ENCODE data around the gene TRAP1.
"Not testable (repeated sequence)": the region's sequence is repeated elsewhere in the genome, so short reads cannot be mapped to it uniquely, and the experiment has no call there.

The TRAP1 gene

DNA sequence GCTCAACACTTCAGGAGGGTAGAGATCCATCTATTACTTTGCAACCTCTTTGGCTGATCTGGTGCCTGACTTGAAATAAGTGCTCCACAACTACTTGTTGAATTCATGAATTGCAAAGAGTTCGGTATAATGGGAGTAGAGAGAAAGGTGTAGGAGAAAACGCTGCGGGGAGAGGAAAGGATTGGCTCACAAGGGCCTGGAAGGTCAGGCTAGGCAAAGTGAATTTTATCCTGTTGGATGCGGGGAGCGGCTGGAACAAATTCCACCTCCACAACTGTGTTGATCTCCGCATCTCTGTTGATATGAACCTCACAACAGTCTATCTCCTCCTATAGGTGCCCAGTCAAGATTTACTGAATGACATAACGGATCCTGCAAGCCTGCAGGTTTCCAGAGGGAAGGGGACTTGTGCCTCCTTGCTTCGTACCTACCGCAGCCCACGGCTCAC is 106.6 kb downstream of the TRAP1 start:
- H3K4me3 ChIP-seq (ENCODE audit: low read length) = peak overlapping the region; percentile 90
- TF ChIP-seq, protein P1, sequence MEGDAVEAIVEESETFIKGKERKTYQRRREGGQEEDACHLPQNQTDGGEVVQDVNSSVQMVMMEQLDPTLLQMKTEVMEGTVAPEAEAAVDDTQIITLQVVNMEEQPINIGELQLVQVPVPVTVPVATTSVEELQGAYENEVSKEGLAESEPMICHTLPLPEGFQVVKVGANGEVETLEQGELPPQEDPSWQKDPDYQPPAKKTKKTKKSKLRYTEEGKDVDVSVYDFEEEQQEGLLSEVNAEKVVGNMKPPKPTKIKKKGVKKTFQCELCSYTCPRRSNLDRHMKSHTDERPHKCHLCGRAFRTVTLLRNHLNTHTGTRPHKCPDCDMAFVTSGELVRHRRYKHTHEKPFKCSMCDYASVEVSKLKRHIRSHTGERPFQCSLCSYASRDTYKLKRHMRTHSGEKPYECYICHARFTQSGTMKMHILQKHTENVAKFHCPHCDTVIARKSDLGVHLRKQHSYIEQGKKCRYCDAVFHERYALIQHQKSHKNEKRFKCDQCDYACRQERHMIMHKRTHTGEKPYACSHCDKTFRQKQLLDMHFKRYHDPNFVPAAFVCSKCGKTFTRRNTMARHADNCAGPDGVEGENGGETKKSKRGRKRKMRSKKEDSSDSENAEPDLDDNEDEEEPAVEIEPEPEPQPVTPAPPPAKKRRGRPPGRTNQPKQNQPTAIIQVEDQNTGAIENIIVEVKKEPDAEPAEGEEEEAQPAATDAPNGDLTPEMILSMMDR (conservative IDR thresholded peaks at IDR 0.05; ENCODE audit: low read depth, low read length) = no peak
- DNase-seq (ENCODE audit: low read depth) = no peak

DNA sequence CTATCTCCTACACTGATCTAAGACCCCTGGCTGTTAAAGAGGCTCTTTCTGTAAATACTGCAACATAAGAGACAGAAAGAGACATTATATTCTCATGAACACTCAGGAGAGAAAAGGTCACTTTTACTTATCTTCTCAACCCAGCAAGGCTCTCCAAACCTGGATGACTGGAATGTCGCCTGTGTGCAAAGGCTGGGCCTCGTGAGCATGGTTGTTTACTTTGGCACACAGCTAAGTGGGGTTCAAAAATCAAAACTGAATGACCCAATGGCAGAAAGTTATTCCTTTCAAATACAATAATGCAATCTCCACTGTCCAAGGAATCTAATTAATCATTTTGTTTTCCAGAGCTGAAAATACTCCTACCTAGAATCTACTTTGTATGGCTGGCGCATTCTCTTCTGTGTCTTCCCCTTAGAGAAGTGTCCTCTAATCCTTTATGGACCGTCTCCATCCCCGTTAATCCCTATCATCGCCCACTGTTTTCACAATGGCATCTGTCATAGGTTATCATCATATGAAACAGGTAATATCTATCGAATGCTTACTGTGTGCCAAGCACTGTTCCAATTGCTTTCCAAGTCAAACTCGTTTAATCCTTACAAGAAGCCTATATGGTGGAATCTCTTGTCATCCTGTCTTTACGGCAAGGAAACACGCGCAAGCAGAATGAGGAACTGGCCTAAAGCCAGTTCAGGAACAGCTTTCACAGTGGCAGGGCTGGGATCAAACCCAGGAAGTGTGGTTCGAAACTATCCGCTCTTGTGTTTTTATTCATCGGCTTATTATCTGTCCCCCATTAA is 107.2 kb downstream of the TRAP1 start:
- H3K4me3 ChIP-seq (ENCODE audit: low read length) = peak overlapping the region; percentile 90
- TF ChIP-seq, protein P1 (conservative IDR thresholded peaks at IDR 0.05; ENCODE audit: low read depth, low read length) = no peak
- no peak for DNase-seq (ENCODE audit: low read depth)

DNA sequence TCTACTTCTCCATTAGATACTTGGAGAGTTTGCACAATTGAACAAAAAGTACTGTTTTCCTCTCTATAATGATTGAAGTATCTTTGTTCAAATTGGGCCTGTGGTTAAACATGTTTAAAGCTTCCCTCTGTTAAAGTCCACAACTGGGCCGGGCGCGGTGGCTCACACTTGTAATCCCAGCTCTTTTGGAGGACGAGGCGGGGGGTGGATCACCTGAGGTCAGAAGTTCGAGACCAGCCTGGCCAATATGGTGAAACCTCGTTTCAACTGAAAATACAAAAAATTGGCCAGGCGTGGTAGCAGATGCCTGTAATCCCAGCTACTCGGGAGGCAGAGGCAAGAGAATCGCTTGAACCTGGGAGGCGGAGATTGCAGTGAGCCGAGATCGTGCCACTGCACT is 108.3 kb downstream of the TRAP1 start:
- not testable (repeated sequence) for H3K4me3 ChIP-seq (ENCODE audit: low read length); DNase-seq (ENCODE audit: low read depth)

DNA sequence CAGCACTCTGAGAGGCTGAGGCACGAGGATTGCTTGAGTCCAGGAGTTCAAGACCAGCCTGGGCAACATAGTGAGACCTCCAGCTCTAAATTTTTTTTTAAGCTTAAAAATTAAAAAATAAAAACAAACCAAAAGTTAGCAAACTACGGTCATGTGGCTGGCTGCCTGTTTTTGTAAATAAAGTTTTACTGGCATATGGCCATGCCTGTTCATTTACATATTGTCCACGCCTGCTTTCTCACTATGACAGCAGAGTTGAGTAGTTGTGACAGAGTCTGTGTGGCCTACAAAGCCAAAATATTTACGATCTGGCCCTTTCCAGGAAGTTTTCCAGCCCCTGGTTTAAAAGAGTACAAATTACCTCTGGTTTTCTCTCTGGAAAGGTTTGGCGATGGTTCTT is 109.3 kb downstream of the TRAP1 start:
- TF ChIP-seq, protein P1 (conservative IDR thresholded peaks at IDR 0.05; ENCODE audit: low read depth, low read length) = no peak
- H3K4me3 ChIP-seq (ENCODE audit: low read length) = no peak overlapping the region

More for the DNA sequence above, 109.3 kb downstream of the TRAP1 start:
- DNase-seq (ENCODE audit: low read depth) = no peak

All from retinal pigment epithelial cell (primary cell).